CD4-positive, alpha-beta T cell treated with Interleukin-6 for 4 hours (primary cell): ENCODE data around the gene EXOC4.

Source experiments
- DNase-seq: peaks from one replicate; pipeline ENCODE4 v3.0.0-alpha.2; 2020; ENCODE audit warnings: mixed read lengths

The EXOC4 gene

GRCh38 chr7:134016223-134016941 is 763.5 kb downstream of the EXOC4 start:
- peak; percentile 4 for DNase-seq

- no peak for DNase-seq
Measured at GRCh38 chr7:134016942-134017303, 764.0 kb downstream of the EXOC4 start.

GRCh38 chr7:134018306-134018705 is 765.4 kb downstream of the EXOC4 start:
- DNase-seq, result no peak

DNA sequence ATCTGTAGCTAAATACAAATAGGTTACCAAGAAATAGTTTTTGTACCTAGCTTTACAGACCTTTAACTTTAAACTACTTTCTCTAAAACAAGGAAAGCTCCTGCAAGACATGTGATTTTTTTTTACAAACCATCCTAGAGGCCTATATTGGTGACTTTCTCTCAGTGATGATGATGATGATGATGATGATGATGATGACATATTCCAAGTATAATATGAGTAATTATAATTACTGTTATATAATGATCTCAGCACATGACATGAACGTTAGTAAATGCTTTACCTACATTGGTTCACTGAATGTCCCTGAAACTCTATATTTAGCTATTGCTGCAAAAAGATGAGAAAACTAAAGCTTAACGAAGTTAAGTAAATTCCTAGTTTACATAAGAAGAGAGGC is 766.4 kb downstream of the EXOC4 start:
- DNase-seq, result no peak

DNA sequence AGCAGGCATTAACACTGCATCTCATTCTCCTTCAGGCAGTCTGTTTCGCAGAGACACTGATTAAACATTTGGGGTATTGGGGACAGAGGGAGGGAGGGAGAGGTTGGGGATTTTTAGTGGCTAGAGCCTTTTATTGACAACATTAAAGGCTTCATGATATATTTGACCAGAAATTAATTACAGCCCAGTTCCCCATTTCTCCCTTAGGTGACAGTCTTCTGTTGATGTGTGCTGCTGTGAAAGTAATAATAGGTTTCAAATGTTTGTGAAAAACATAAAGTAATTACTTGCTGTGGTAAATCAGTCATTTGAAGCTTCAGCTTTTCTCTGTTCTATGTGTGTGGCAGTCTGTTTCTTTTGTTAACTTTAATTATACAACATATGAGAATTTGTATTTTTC is 769.0 kb downstream of the EXOC4 start:
- no peak for DNase-seq

DNA sequence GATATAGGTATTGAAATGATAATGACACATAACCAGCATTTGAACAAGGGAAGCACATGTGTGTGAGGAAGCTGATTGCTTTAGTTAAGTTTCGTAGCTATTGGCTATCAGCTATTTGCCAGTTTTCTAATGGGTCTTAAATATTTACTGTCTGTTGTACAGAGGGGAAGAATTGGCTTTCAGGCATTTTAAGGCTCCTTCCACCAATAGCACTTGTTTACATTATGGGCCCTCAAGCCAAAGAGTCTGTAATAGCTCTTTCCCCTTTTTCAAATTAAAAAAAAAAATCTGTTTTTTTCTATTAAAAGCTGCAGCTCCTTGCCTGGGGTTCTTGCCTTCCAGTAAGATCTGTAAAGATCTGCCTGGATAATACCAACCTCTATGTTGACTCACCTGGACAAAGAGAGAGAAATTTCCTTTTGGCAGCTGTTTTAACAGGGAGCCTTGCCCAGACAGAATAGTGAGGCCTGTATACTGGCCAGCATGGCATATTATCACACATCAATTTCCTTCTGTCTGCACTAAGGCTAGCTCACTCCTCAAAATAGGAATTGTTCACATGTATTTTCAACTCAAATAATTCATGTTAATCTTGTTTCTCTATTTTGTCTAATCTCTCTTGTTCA is 769.5 kb downstream of the EXOC4 start:
- no peak for DNase-seq

DNA sequence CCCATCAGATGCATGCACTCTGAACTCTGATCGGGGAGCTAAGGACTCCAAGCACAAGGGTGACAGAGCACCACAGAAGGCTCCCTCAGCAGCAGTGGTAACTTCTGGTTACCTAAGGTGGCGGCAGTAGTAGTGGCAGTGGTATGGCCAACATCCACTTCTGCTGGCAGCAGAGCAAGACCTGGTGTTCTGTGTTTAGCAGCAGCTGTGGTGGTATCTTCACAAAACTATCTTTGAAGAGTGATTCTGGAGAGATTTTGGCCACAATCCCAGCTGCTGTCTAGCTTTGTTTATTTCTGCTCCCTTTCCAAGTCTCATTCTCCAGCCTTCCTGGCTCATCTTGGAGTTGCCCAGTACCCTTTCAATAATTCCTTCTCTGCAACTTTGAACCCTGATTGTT is 771.9 kb downstream of the EXOC4 start:
- DNase-seq, result no peak

- no peak for DNase-seq
Measured at GRCh38 chr7:134028853-134029252, 776.0 kb downstream of the EXOC4 start.

- DNase-seq, result no peak
Measured at GRCh38 chr7:134029743-134030142, 776.9 kb downstream of the EXOC4 start.

DNA sequence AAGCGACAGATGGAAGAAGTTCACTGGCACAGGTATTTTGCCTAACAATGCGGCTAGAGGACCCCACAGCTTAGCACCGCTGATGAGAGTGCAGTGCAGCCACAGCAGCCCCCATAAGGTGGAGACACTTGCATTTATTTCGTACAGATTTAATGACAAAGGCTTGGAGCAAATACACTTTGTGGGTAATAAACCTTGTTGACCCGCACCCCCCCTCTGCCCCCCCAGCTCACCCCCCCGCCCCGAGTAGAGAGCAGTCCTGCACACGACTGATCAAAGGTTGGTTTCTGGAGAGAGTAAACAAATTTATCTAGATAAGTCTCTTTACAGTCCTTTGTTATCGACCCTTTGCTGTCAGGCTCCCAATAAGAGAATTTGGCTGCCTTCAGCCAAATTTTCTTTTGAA is 777.6 kb downstream of the EXOC4 start:
- no peak for DNase-seq

DNA sequence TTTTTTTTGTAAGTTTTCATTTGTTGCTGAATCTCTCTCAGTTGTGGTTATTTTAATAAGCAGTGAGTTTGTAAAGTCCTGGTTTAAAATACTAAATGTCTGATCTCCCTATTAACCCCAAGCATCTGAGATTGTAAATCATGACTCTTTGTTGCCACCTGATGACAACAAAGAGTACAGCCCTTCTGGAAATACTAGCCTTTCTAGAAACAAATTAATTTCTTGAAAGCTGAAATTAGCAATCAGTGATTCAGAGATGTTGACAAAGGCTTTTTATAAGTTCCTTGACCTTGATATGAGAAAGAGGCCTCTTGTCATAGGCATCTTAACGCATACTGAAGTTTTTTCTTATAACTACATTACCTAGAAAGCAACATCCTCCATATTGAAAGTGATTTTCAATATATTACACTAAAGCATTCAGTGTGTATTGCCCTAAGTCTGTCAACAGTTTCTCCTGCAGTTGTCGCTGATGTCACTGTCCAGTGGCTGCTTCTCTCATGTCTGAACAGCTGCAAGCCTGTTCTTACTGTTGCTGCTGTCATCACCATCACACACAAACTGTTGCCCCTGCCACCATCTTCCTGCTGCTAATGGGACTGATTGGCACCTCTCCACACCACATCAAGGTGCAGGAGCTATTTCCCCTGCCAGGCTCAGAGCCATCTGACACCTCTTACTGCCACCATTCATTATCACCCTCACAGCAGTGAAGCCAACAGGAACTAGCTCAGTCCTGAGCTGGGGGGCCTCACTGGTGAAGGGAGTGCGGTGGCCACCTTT is 779.1 kb downstream of the EXOC4 start:
- no peak for DNase-seq

- no peak for DNase-seq
Measured at GRCh38 chr7:134034652-134035051, 781.8 kb downstream of the EXOC4 start.

- no peak for DNase-seq
Measured at GRCh38 chr7:134037991-134038390, 785.1 kb downstream of the EXOC4 start.

GRCh38 chr7:134040988-134041387 is 788.1 kb downstream of the EXOC4 start:
- DNase-seq, result no peak

- DNase-seq, result no peak
Measured at GRCh38 chr7:134041477-134041876, 788.6 kb downstream of the EXOC4 start.

DNA sequence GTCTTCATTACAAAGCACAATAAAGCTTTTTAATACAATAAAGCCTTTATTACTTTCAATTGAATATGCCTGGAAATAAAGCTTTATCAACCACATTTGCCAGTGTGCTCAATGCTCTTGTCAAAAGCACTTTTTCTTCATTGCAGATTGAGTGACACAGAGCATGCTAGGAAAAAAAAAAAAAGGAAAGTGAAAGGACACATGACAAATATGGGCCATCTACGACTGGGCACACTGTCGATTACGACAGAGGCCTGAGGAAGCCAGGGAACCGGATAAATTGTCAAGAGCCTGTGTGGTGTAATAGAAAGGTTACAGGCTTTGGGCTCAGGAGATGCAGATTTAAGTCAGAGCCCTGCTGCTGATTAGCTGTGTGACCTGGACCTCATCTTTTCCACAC is 789.4 kb downstream of the EXOC4 start:
- no peak for DNase-seq

GRCh38 chr7:134044682-134045081 is 791.8 kb downstream of the EXOC4 start:
- no peak for DNase-seq

- no peak for DNase-seq
Measured at GRCh38 chr7:134045716-134046115, 792.8 kb downstream of the EXOC4 start.

DNA sequence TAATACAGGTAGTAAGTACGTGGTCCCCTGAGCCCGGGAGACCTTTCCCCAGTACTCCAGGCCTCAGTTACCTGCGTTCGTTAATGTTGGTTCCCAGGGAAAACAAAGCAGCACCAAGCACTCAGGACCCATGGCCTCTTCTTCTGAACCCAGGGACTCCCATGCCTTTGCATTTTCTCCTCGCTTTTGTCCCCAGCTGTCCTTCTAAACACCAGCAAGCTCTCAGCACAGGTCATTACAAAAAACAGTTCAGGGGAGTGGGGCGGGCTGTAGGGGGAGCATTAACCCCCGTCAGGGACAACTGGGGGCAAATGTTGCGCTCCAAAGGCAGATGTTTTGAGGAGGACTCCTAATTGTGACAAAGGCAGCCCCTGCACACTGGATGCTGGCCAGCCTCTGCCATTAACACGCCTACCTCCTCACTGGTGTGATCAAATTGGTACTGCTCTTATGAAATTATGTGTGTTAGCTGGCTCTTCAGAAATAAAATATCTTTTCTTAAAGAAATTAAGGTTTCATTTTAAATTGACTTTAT is 793.8 kb downstream of the EXOC4 start:
- no peak for DNase-seq

GRCh38 chr7:134047675-134048074 is 794.8 kb downstream of the EXOC4 start:
- DNase-seq, result no peak

DNA sequence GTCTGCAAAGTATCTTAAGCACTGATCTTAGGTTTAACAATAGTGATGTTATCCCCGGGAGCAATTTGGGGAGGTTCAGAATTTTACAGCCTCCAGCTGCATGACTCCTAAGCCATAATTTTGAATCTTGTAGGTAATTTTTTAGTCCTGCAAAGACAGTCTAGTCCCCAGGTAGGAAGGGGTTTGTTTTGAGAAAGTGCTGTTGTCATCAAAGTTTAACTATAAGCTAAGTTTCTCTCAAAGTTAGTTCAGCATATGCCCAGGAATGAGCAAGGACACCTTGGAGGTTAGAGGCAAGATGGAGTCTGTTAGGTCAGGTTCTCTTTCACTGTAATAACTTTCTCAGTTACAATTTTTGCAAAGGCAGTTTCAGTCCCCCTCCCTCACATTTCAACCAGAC is 795.3 kb downstream of the EXOC4 start:
- DNase-seq, result no peak

- no peak for DNase-seq
Measured at GRCh38 chr7:134051020-134051419, 798.1 kb downstream of the EXOC4 start.

- no peak for DNase-seq
Measured at GRCh38 chr7:134056816-134057215, 803.9 kb downstream of the EXOC4 start.

DNA sequence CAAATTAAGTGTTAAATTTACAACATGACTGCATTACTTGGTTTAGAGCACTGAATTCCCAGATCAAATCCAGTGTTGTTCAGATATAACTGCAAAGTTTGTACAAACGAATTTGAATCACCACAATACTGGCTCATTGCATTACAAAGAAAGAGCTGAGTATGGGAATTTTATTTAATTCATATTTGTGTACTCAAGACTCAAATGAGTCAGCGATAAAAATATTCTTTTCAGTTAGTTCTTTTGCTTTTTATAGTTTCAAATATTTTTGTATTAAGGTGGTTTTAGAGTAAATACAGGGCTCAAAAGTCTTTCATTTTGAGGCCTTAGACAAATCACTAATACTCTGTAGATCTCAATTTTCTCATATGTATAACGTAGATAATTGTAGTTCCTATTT is 805.6 kb downstream of the EXOC4 start:
- no peak for DNase-seq
